Endothelial cell of umbilical vein (primary cell): ENCODE measurements around the gene NR4A1. TPM values are rescaled to one million over a fixed set of nuclear protein-coding genes. Genes with fewer than 3 reads are reported as not detected.

Experiments
- BruUV-seq: library from RNA; stranded (reverse); fragments of 400-500 nt; replicated peaks from 2 replicates; lab custom pipeline; 2021; lab: Mats Ljungman, UMichigan
- CTCF ChIA-PET: fragments of 300-600, 350-600 bp; sonication (Branson Sonifier 250); formaldehyde crosslinking; loops from one replicate; lab custom pipeline; 2021; ENCODE audit warnings: antibody characterized with exemption, inconsistent platforms; lab: Charles Lee
- POLR2A ChIA-PET: fragments of 300-600, 350-600 bp; sonication (Branson Sonifier 250); formaldehyde crosslinking; loops from one replicate; lab custom pipeline; 2021; ENCODE audit warnings: antibody characterized with exemption, inconsistent platforms; lab: Charles Lee
- DNase-seq: peaks from one replicate; pipeline ENCODE4 v3.0.0-alpha.2; 2011; ENCODE audit warnings: low read depth, low spot score
- FAIRE-seq: peaks from 2 replicates; lab custom pipeline; 2011; peaks lifted over from hg19 to GRCh38; lab: Jason Lieb, UNC
- H2AFZ ChIP-seq: 2 replicates; pipeline ENCODE4 v1.6.0; 2012; ENCODE audit warnings: low read depth, low read length, control low read depth, inconsistent platforms
- H3K27ac ChIP-seq: 2 replicates; pipeline ENCODE4 v1.5.1; 2011; ENCODE audit warnings: low read depth, mild to moderate bottlenecking, control low read depth, low read length, moderate library complexity; ENCODE audit not compliant: insufficient read depth
- H3K27me3 ChIP-seq, 2 experiments: 2 replicates each; pipeline versions ENCODE4 v1.6.0 to v1.6.1; 2011; ENCODE audit warnings: low read length in 2 of 2, mixed read lengths in 1 of 2; ENCODE audit not compliant: control insufficient read depth in 2 of 2, insufficient read depth in 2 of 2
- H3K36me3 ChIP-seq, 2 experiments: 2 replicates in 1 of 2; 3 replicates in 1 of 2; pipeline ENCODE4 v1.5.1; 2011; ENCODE audit warnings: low read length in 2 of 2, mild to moderate bottlenecking in 1 of 2, moderate library complexity in 1 of 2; ENCODE audit not compliant: control insufficient read depth in 2 of 2, insufficient read depth in 2 of 2; ENCODE audit errors: extremely low read depth in 1 of 2
- H3K4me1 ChIP-seq: 3 replicates; pipeline ENCODE4 v1.5.1; 2011; ENCODE audit warnings: mild to moderate bottlenecking, low read length; ENCODE audit not compliant: control insufficient read depth, insufficient read depth; ENCODE audit errors: extremely low read depth
- H3K4me2 ChIP-seq: 2 replicates; pipeline ENCODE4 v1.6.1; 2011; ENCODE audit warnings: low read length, control low read depth, mixed read lengths; ENCODE audit not compliant: insufficient read depth
- H3K4me3 ChIP-seq, 3 experiments: fragments of 200-600 bp in 1 of 3; sonication (generic), shearing (Covaris generic) in 1 of 3; replicated peaks in 1 of 3; 2 replicates each; pipeline ENCODE4 v1.5.1; 2011 to 2016; ENCODE audit warnings: control low read depth in 3 of 3, low read length in 3 of 3, mild to moderate bottlenecking in 2 of 3, inconsistent platforms in 1 of 3, low read depth in 1 of 3, moderate library complexity in 1 of 3; ENCODE audit not compliant: insufficient read depth in 1 of 3
- H3K79me2 ChIP-seq: 2 replicates; pipeline ENCODE4 v1.6.0; 2012; ENCODE audit warnings: low read length, inconsistent platforms; ENCODE audit not compliant: control insufficient read depth, insufficient read depth
- H3K9ac ChIP-seq: replicated peaks from 2 replicates; pipeline ENCODE3; 2011; ENCODE audit warnings: low read length, control low read depth; ENCODE audit not compliant: insufficient read depth; ENCODE audit errors: extremely low read depth
- H3K9me1 ChIP-seq: replicated peaks from 3 replicates; pipeline ENCODE4 v1.6.0; 2011; ENCODE audit warnings: mild to moderate bottlenecking, low read length; ENCODE audit not compliant: control insufficient read depth, insufficient read depth; ENCODE audit errors: extremely low read depth
- H3K9me3 ChIP-seq: replicated peaks from 2 replicates; pipeline ENCODE4 v1.5.1; 2012; ENCODE audit warnings: low read length, inconsistent platforms; ENCODE audit not compliant: control insufficient read depth, insufficient read depth
- H4K20me1 ChIP-seq: replicated peaks from 2 replicates; pipeline ENCODE3; 2011; ENCODE audit warnings: mild to moderate bottlenecking, low read length; ENCODE audit not compliant: control insufficient read depth, insufficient read depth; ENCODE audit errors: extremely low read depth
- EZH2 ChIP-seq: IDR thresholded peaks from 2 replicates; pipeline ENCODE4 v1.6.1; 2012; ENCODE audit warnings: borderline replicate concordance, low read depth, mild to moderate bottlenecking, moderate library complexity, low read length, inconsistent platforms; ENCODE audit not compliant: severe bottlenecking
- FOS ChIP-seq: IDR thresholded peaks from 2 replicates; pipeline ENCODE4 v1.6.1; 2011; ENCODE audit warnings: mild to moderate bottlenecking, low read length, moderate library complexity, borderline replicate concordance; ENCODE audit not compliant: insufficient read depth
- GATA2 ChIP-seq: IDR thresholded peaks from 2 replicates; pipeline ENCODE4 v1.7.0; 2011; ENCODE audit warnings: low read depth, mild to moderate bottlenecking, moderate library complexity, mixed read lengths, low read length; ENCODE audit not compliant: insufficient read length, insufficient read depth
- JUN ChIP-seq: IDR thresholded peaks from 2 replicates; pipeline ENCODE4 v1.6.1; 2011; ENCODE audit warnings: borderline replicate concordance, low read depth; ENCODE audit not compliant: insufficient read length, insufficient read depth
- MAX ChIP-seq: IDR thresholded peaks from 2 replicates; pipeline ENCODE4 v1.6.1; 2011; ENCODE audit not compliant: insufficient read depth, insufficient read length
- MYC ChIP-seq: IDR thresholded peaks from one replicate; pipeline ENCODE4 v1.6.1; 2011; ENCODE audit warnings: mild to moderate bottlenecking, low read depth, low read length
- POLR2A ChIP-seq: IDR thresholded peaks from 2 replicates; pipeline ENCODE4 v1.6.1; 2012; ENCODE audit warnings: low read depth, mild to moderate bottlenecking, control low read depth, low read length
- POLR2AphosphoS5 ChIP-seq: IDR thresholded peaks from 2 replicates; pipeline ENCODE4 v1.6.1; 2012; ENCODE audit warnings: low read depth, mild to moderate bottlenecking, control low read depth, low read length, moderate library complexity; ENCODE audit not compliant: insufficient read depth
- dilution Hi-C: fragments of 300-500 bp; cut with MboI; formaldehyde crosslinking; loops from one replicate; pipeline ENCODE4 v1.15.0; 2019; ENCODE audit warnings: low sequenced_read_pairs; ENCODE audit not compliant: extremely low pct_ligation_motif_present
- intact Hi-C: fragments of 100-400 bp; cut with micrococcal nuclease; formaldehyde crosslinking; loops from one replicate; pipeline ENCODE4 v1.10.0; 2022
- polyA plus RNA-seq, 4 experiments: library from polyadenylated mRNA; depleted of rRNA in 3 of 4; stranded (reverse) in 3 of 4; unstranded in 1 of 4; fragments of >200 nt; gene quantifications; 2 replicates each; pipeline versions ENCODE4 v1.2.1 to v1.2.3, GENCODE V29; 2011 to 2012; ENCODE audit warnings: missing spikeins in 1 of 4
- total RNA-seq: library from RNA; stranded (reverse); gene quantifications from 2 replicates; pipeline ENCODE4 v1.2.3, GENCODE V29; 2021
- TF ChIP-seq, protein P1 (sequence below), 2 donors: IDR thresholded peaks; 1 replicate in 1 of 2; 2 replicates in 1 of 2; pipeline ENCODE4 v1.5.1; 2011; ENCODE audit warnings: low read length in 2 of 2, mild to moderate bottlenecking in 2 of 2, moderate library complexity in 2 of 2, control low read depth in 1 of 2, inconsistent platforms in 1 of 2, low read depth in 1 of 2; ENCODE audit not compliant: insufficient read depth in 1 of 2; ENCODE audit errors: extremely low read depth in 1 of 2

NR4A1 gene
- total and polyA plus RNA-seq, 2 donors (not counting 3 experiments of a cell fraction or from before 2014, with no cell fraction given) = 6.8 to 18.2 TPM

DNA sequence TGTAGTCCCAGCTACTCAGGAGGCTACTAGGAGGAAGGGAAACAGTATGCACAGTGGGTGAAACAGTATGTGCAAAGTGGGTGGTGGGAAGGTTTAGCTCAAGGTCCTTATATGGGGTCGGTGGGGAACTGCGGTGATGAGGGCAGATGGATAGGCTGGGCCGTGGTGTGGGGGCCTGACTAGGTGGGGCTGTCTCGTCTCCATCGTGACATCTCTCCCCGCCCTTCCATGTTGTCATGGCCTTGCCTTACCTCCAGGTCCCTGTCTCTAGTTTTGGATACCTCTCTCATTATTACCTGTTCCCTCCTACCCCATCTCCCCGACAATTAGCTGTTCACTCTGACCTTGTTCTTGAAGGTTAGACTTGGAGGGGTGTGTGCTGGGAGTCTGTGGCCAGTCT is 4.4 kb upstream of the NR4A1 start:
- intact Hi-C loops = no loop called here
- no peaks in the 10 kb centered on the region for H3K36me3 ChIP-seq
- H3K4me2 ChIP-seq = no peak overlapping the region
- no peak for FAIRE-seq
- DNase-seq = no peak
- CTCF ChIA-PET = interaction anchor here (2.5 to 3.7 kb wide), 3 partner anchors 8 to 22 kb away, joined by 7 to 29 read pairs (median 8); no protein-coding TSS in a partner anchor
- no peaks in the 10 kb centered on the region for H3K9me3 ChIP-seq
- no peak overlapping the region for H3K9ac ChIP-seq
- H3K4me3 ChIP-seq = no peak overlapping the region
- TF ChIP-seq MAX = no peak
- TF ChIP-seq POLR2A = no peak
- no peak for TF ChIP-seq GATA2
- no peak for TF ChIP-seq POLR2AphosphoS5
- no peak for TF ChIP-seq MYC
- TF ChIP-seq JUN = no peak
- no peak for TF ChIP-seq EZH2
- TF ChIP-seq, protein P1, sequence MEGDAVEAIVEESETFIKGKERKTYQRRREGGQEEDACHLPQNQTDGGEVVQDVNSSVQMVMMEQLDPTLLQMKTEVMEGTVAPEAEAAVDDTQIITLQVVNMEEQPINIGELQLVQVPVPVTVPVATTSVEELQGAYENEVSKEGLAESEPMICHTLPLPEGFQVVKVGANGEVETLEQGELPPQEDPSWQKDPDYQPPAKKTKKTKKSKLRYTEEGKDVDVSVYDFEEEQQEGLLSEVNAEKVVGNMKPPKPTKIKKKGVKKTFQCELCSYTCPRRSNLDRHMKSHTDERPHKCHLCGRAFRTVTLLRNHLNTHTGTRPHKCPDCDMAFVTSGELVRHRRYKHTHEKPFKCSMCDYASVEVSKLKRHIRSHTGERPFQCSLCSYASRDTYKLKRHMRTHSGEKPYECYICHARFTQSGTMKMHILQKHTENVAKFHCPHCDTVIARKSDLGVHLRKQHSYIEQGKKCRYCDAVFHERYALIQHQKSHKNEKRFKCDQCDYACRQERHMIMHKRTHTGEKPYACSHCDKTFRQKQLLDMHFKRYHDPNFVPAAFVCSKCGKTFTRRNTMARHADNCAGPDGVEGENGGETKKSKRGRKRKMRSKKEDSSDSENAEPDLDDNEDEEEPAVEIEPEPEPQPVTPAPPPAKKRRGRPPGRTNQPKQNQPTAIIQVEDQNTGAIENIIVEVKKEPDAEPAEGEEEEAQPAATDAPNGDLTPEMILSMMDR (IDR thresholded peaks at IDR 0.05; ENCODE audit: extremely low read depth in 1 of 2, insufficient read depth in 1 of 2, low read depth in 1 of 2, low read length in 2 of 2) = no peak
- no peak for TF ChIP-seq FOS
- H4K20me1 ChIP-seq = no peaks in the 10 kb centered on the region
- no peak overlapping the region for H3K27ac ChIP-seq
- H2AFZ ChIP-seq = no peak overlapping the region
- H3K79me2 ChIP-seq = no peaks in the 10 kb centered on the region
- POLR2A ChIA-PET = no interaction called here
- peaks cover 40% of the 10 kb centered on the region for H3K4me1 ChIP-seq
- no TSS peak for BruUV-seq
- H3K27me3 ChIP-seq = no peaks in the 10 kb centered on the region
- dilution Hi-C loops = no loop called here
- no peaks in the 10 kb centered on the region for H3K9me1 ChIP-seq
